ENCODE results near the gene YES1.

- no peak for TF ChIP-seq CTCF (IDR thresholded peaks at IDR 0.05)
- TF ChIP-seq POLR2AphosphoS5 (IDR thresholded peaks at IDR 0.05): no peak
- no peak for TF ChIP-seq EP300 (IDR thresholded peaks at IDR 0.05)
- TF ChIP-seq POLR2A (IDR thresholded peaks at IDR 0.05): no peak
Observed at GRCh38 chr18:850960-851359, 38.9 kb upstream of the YES1 start.
